Ascending aorta (tissue), 2 donors: ENCODE measurements around the gene RPL7A. TPM values are rescaled to one million over a fixed set of nuclear protein-coding genes. Genes with fewer than 3 reads are reported as not detected.
"Not testable (repeated sequence)": the region's sequence is repeated elsewhere in the genome, so short reads cannot be mapped to it uniquely, and the experiment has no call there.

Source experiments
- DNase-seq, 2 donors: peaks; one replicate each; pipeline ENCODE4 v3.0.0-alpha.2; 2019; ENCODE audit warnings: low spot score in 2 of 2
- H3K27ac ChIP-seq, 2 donors: fragments of 200-600 bp; sonication (generic); one replicate each; pipeline ENCODE4 v1.5.1; 2016 to 2017; ENCODE audit warnings: mild to moderate bottlenecking in 1 of 2
- H3K27me3 ChIP-seq: fragments of 200-600 bp; sonication (generic); one replicate; pipeline ENCODE4 v1.5.1; 2017
- H3K36me3 ChIP-seq, 2 donors: fragments of 200-600 bp; sonication (generic); one replicate each; pipeline ENCODE4 v1.5.1; 2016
- H3K4me1 ChIP-seq, 2 donors: fragments of 200-600 bp; sonication (generic); one replicate each; pipeline ENCODE4 v1.5.1; 2016 to 2017; ENCODE audit warnings: mild to moderate bottlenecking in 1 of 2
- H3K4me3 ChIP-seq, 2 donors: fragments of 200-600 bp; sonication (generic); one replicate each; pipeline ENCODE4 v1.5.1; 2016 to 2017; ENCODE audit warnings: mild to moderate bottlenecking in 1 of 2
- H3K9me3 ChIP-seq, 2 donors: fragments of 200-600 bp; sonication (generic); one replicate each; pipeline ENCODE4 v1.5.1; 2016
- intact Hi-C: fragments of 100-400 bp; cut with DNase I; formaldehyde crosslinking; loops from one replicate; pipeline ENCODE4 v1.15.1; 2023
- total RNA-seq: library from RNA; depleted of rRNA; stranded (reverse); fragments of >200 nt; gene quantifications from one replicate; pipeline ENCODE4 v1.1.0, GENCODE V29; 2016
- TF ChIP-seq, protein P1 (sequence below), 3 experiments: fragments of 200-600 bp in 2 of 3; fragments of 450-650 bp in 1 of 3; sonication (generic) in 2 of 3; IDR thresholded peaks; one replicate each; pipeline ENCODE4 v1.5.1; 2016 to 2019; ENCODE audit warnings: antibody characterized with exemption in 3 of 3, mild to moderate bottlenecking in 1 of 3, moderate library complexity in 1 of 3

RPL7A gene
- total RNA-seq, 1 donor from 2014 or later = 1,203 TPM

DNA sequence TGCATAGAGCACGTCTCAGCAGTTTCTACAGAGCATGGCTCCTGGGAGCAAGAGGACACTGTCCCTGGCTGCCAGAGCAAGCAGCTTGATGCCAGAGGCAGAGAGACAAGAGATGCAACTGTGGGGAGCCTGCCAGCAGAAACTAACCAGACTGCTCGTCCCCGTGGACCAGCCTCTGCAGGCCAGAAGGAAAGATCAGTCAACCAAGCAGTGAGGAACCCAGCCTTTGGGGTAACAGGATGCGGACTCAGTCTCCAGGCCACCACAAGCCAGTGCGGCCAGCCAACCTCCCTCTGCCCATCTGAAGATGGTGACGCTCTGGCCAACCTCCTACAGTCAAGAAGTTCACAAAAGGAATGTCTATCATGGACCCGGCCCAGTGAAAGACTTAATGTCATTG is 24.1 kb downstream of the RPL7A start:
- DNase-seq = no peak
- Histone ChIP-seq H3K27me3 (no peaks in the 10 kb centered on the region), H3K36me3 (peaks cover 7 to 33% of the 10 kb centered on the region in 2 donors), H3K9me3 (no peaks in the 10 kb centered on the region), H3K27ac (no peak overlapping the region), H3K4me1 (peaks cover 7 to 44% of the 10 kb centered on the region in 2 donors), H3K4me3 (peak overlapping the region in 1 of 2 donors; percentile 16)
- TF ChIP-seq, protein P1, sequence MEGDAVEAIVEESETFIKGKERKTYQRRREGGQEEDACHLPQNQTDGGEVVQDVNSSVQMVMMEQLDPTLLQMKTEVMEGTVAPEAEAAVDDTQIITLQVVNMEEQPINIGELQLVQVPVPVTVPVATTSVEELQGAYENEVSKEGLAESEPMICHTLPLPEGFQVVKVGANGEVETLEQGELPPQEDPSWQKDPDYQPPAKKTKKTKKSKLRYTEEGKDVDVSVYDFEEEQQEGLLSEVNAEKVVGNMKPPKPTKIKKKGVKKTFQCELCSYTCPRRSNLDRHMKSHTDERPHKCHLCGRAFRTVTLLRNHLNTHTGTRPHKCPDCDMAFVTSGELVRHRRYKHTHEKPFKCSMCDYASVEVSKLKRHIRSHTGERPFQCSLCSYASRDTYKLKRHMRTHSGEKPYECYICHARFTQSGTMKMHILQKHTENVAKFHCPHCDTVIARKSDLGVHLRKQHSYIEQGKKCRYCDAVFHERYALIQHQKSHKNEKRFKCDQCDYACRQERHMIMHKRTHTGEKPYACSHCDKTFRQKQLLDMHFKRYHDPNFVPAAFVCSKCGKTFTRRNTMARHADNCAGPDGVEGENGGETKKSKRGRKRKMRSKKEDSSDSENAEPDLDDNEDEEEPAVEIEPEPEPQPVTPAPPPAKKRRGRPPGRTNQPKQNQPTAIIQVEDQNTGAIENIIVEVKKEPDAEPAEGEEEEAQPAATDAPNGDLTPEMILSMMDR (IDR thresholded peaks at IDR 0.05) = no peak
- intact Hi-C loops = loop anchor here (10.0 kb wide), 1 partner anchor 653 kb away; the partner anchor contains the start of gene BRD3OS

DNA sequence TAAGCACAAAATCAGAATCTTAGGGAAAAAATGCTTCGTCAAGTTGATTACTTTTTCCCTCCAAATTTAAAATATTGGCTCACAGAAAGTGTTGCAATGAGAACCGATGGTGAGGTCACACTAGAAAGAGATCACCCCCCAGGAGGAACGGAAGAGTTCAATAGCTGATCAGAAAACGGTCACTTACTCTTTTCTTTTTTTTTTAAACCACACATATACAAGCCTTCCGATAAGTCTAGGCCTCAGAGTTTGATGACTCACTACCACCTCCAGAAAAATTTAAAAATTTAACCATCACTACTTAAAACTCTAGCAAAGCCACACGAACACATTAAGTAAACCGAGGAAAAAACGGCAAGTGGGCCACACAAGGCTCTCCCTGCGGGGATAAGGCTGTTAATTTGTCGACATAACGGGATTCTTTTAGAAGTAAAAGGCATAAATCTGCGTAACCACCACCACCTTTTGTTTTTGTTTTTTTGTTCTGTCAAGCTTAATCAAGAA is 26.6 kb downstream of the RPL7A start:
- DNase-seq = no peak
- peak overlapping the region; percentile 97 to 98 for H3K4me3 ChIP-seq
- H3K27ac ChIP-seq = peak overlapping the region; percentile 94 to 97
- intact Hi-C loops = loop anchor here (10.0 kb wide), 1 partner anchor 650 kb away; the partner anchor contains the start of gene BRD3OS
- H3K9me3 ChIP-seq = no peaks in the 10 kb centered on the region
- TF ChIP-seq, protein P1 (IDR thresholded peaks at IDR 0.05) = no peak
- H3K4me1 ChIP-seq = peaks cover 7 to 30% of the 10 kb centered on the region in 2 donors
- no peaks in the 10 kb centered on the region for H3K27me3 ChIP-seq
- peaks cover 4 to 26% of the 10 kb centered on the region in 2 donors for H3K36me3 ChIP-seq

DNA sequence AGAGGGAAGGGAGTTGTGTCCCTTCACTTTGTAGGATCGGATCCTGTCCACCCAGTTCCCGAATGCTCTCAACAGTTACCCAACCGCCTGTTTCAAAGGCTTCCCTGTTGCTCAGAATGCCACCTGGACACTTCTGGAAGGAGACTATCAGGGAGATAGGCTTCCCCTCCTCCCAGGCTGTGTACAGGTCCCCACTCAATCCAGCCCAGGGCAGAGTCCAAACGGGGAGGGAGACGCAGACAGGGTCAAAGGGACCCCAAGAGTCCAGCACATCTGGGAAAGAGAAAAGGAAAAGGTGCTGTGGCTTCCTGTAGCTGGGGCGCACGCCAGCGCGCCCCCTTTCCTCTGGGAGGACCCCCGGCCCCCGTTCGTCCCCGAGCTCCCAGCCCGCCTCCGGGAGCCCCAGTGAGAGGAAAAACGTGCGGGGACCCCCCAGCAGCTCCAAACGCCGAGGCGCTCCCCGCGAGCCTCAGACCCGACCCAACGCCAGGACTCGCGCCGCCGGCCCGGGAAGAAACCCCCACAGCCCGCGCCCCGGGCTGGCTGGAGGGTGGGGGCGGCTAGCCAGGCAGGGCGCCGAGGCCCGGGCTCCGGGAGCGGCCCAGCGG is 27.2 kb downstream of the RPL7A start:
- no peak for DNase-seq
- H3K4me1 ChIP-seq = peaks cover 7 to 26% of the 10 kb centered on the region in 2 donors
- intact Hi-C loops = loop anchor here (10.0 kb wide), 1 partner anchor 650 kb away; the partner anchor contains the start of gene BRD3OS
- peaks cover 4 to 21% of the 10 kb centered on the region in 2 donors for H3K36me3 ChIP-seq
- no peaks in the 10 kb centered on the region for H3K9me3 ChIP-seq
- H3K27me3 ChIP-seq = no peaks in the 10 kb centered on the region
- H3K27ac ChIP-seq = peak overlapping the region; percentile 94 to 97
- peak overlapping the region; percentile 97 to 98 for H3K4me3 ChIP-seq
- TF ChIP-seq, protein P1 (IDR thresholded peaks at IDR 0.05) = no peak

DNA sequence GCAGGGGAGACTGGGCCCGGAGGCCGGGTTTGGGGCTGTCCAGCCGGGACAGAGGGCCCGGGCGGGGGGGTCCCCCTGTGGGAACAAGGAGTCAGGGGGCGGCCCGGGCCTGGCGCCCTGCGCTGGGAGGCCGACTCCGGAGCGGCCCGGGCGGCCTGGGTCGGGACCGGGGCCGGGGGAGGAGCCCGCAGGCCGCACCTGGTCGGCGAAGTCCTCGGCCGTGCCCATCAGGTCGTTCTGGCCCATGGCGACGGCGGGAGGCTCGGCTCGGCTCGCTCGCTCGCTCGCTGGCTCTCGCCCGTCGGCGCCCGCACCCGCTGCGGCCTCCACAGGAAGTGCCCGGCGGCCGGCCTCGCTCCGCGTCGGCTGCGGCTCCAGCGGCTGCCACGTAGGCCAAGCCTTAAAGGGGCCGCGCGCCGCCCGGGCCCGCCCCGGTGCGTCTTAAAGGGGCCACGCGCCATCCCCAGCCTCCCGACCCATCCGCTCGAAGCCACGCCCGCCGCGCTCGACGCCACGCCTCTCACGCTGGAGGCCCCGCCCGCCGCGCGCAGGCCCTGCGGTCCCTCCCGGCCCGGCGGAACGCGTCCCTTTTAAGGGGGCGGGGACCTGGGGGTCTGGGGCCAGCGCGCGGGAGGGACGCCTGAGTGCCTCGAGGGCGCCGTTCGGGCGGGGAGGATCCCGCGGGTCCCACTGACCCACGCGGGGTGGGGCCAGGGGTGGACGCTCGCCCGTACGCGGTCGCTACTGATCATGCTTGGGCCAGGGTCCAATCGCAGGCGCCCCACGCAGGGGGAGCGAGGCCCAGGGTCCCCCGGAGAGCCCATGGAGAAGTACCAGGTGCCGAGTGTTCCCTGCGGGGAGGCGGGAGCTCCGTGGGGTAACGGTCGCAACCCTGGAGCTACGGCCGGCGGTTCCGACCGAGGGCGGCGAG is 28.0 kb downstream of the RPL7A start, which contains the start of the genes STKLD1 and SURF4:
Gene STKLD1 (plus strand): TSS at position 643 of the 931 bp plus-strand sequence. CDS start 108 bp downstream, at position 751.
Gene SURF4 (minus strand): TSS at position 337 of the 931 bp plus-strand sequence. CDS start 91 bp downstream, at position 246.
- H3K36me3 ChIP-seq = peaks cover 4 to 16% of the 10 kb centered on the region in 2 donors
- TF ChIP-seq, protein P1 (IDR thresholded peaks at IDR 0.05) = peak in 1 of 3 experiments; percentile 18
- intact Hi-C loops = loop anchor here (1.0 to 10.0 kb wide), 6 partner anchors 19 to 649 kb away; partner anchors contain the start of genes BRD3OS, CACFD1, MED22 and REXO4
- H3K4me1 ChIP-seq = peaks cover 7 to 26% of the 10 kb centered on the region in 2 donors
- H3K9me3 ChIP-seq = no peaks in the 10 kb centered on the region
- H3K27ac ChIP-seq = peak within 1 kb of the TSS; percentile 94 to 97
- no peaks in the 10 kb centered on the region for H3K27me3 ChIP-seq
- DNase-seq = peak; percentile 75 to 98
- peak within 1 kb of the TSS; percentile 97 to 98 for H3K4me3 ChIP-seq

DNA sequence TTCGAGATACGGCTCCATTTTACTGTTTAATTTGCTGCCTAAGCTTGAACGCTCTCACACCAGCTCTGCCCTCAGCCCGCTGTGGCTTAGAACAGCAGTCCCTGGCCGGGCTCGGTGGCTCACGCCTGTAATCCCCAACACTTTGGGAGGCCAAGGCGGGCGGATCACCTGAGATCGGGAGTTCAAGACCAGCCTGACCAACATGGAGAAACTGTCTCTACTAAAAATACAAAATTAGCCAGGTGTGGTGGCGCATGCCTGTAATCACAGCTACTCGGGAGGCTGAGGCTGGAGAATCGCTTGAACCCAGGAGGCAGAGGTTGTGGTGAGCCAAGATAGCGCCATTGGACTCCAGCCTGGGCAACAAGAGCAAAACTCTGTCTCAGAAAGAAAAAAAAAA is 29.3 kb downstream of the RPL7A start:
- Histone ChIP-seq H3K4me1 (peaks cover 7 to 17% of the 10 kb centered on the region in 2 donors), H3K36me3 (peaks cover 4 to 14% of the 10 kb centered on the region in 2 donors)
- not testable (repeated sequence) for H3K9me3 ChIP-seq, H3K4me3 ChIP-seq, DNase-seq, H3K27me3 ChIP-seq, H3K27ac ChIP-seq
- intact Hi-C loops = loop anchor here (2.0 to 10.0 kb wide), 2 partner anchors 20 to 648 kb away; partner anchors contain the start of genes BRD3OS, SURF1 and SURF2
